HepG2 (cell line): ENCODE results near the gene CPNE1. TPM values are rescaled to one million over a fixed set of nuclear protein-coding genes. Genes with fewer than 3 reads are reported as not detected.

Experiments used
- ARID3A ChIP-seq: IDR thresholded peaks from 2 replicates; pipeline ENCODE4 v1.6.1; 2012; ENCODE audit warnings: low read depth, low read length, improper control_type of control experiment
- ATF7 ChIP-seq, 2 experiments: fragments of 450-650 bp in 1 of 2; sonication (generic) in 1 of 2; formaldehyde crosslinking in 1 of 2; IDR thresholded peaks; 2 replicates each; pipeline versions ENCODE4 v1.4.0 to v1.6.1; 2016 to 2020; ENCODE audit warnings: antibody characterized with exemption in 1 of 2, mild to moderate bottlenecking in 1 of 2, missing genetic modification reagents in 1 of 2
- DRAP1 ChIP-seq: IDR thresholded peaks from 2 replicates; pipeline ENCODE4 v1.6.1; 2016; ENCODE audit warnings: missing genetic modification reagents, missing compliant biosample characterization
- FIP1L1 ChIP-seq: fragments of 200-400 bp; formaldehyde crosslinking; IDR thresholded peaks from 2 replicates; pipeline ENCODE4 v1.6.1; 2018; ENCODE audit warnings: low read depth, mild to moderate bottlenecking, low read length, moderate library complexity, borderline replicate concordance; ENCODE audit not compliant: insufficient read depth
- FOSL2 ChIP-seq: sonication (generic); formaldehyde crosslinking; IDR thresholded peaks from 2 replicates; pipeline ENCODE4 v1.4.0; 2020; ENCODE audit warnings: missing genetic modification reagents
- GATA4 ChIP-seq: sonication (generic); IDR thresholded peaks from 2 replicates; pipeline ENCODE4 v1.6.1; 2016; ENCODE audit warnings: antibody characterized with exemption, low read depth, borderline replicate concordance
- HMGXB3 ChIP-seq: sonication (generic); formaldehyde crosslinking; IDR thresholded peaks from 2 replicates; pipeline ENCODE4 v1.4.0; 2020; ENCODE audit warnings: missing genetic modification reagents, borderline replicate concordance
- IRX3 ChIP-seq: sonication (generic); formaldehyde crosslinking; IDR thresholded peaks from 2 replicates; pipeline ENCODE4 v1.8.1; 2023; ENCODE audit warnings: mild to moderate bottlenecking, low read depth, missing genetic modification reagents, borderline replicate concordance
- MAZ ChIP-seq, 2 experiments: sonication (generic) in 1 of 2; formaldehyde crosslinking in 1 of 2; IDR thresholded peaks; 2 replicates each; pipeline versions ENCODE4 v1.5.0 to v1.6.1; 2012 to 2020; ENCODE audit warnings: low read depth in 2 of 2, mild to moderate bottlenecking in 2 of 2, borderline replicate concordance in 1 of 2, improper control_type of control experiment in 1 of 2, low read length in 1 of 2, missing genetic modification reagents in 1 of 2, moderate library complexity in 1 of 2
- MLX ChIP-seq: IDR thresholded peaks from 2 replicates; pipeline ENCODE4 v1.6.1; 2016
- SOX5 ChIP-seq: IDR thresholded peaks from 2 replicates; pipeline ENCODE4 v1.6.1; 2016; ENCODE audit warnings: borderline replicate concordance
- ZNF354B ChIP-seq: sonication (generic); formaldehyde crosslinking; IDR thresholded peaks from 2 replicates; pipeline ENCODE4 v1.8.0; 2022; ENCODE audit warnings: mild to moderate bottlenecking, missing genetic modification reagents
- ZNF556 ChIP-seq: sonication (generic); formaldehyde crosslinking; IDR thresholded peaks from 2 replicates; pipeline ENCODE4 v1.4.0; 2020; ENCODE audit warnings: mild to moderate bottlenecking, missing genetic modification reagents, borderline replicate concordance
- ZNF572 ChIP-seq: sonication (generic); formaldehyde crosslinking; IDR thresholded peaks from 2 replicates; pipeline ENCODE4 v1.5.1; 2020; ENCODE audit warnings: mild to moderate bottlenecking, missing genetic modification reagents
- ZNF597 ChIP-seq: sonication (generic); formaldehyde crosslinking; IDR thresholded peaks from 2 replicates; pipeline ENCODE4 v1.5.0; 2020; ENCODE audit warnings: missing genetic modification reagents
- ZNF619 ChIP-seq: sonication (generic); formaldehyde crosslinking; IDR thresholded peaks from 2 replicates; pipeline ENCODE4 v1.4.0; 2020; ENCODE audit warnings: mild to moderate bottlenecking, missing genetic modification reagents
- ZNF724P ChIP-seq: sonication (generic); formaldehyde crosslinking; IDR thresholded peaks from 2 replicates; pipeline ENCODE4 v1.8.0; 2022; ENCODE audit warnings: missing genetic modification reagents, borderline replicate concordance
- polyA plus RNA-seq, 8 experiments: library from polyadenylated mRNA; depleted of rRNA in 3 of 8; stranded (reverse) in 7 of 8; unstranded in 1 of 8; fragments of >200 nt; fragmentation: Illumina TruSeq in 4 of 8; extraction: Trizol in 4 of 8; gene quantifications; 2 replicates each; pipeline versions ENCODE4 v1.2.1 to v1.2.3, GENCODE V29; 2011 to 2016; ENCODE audit warnings: low read depth in 4 of 8, missing spikeins in 1 of 8, mixed read lengths in 1 of 8; ENCODE audit not compliant: insufficient read depth in 1 of 8
- total RNA-seq, 5 experiments: library from RNA; depleted of rRNA; stranded (reverse); fragments of >200 nt; fragmentation: Illumina TruSeq; extraction: Trizol; gene quantifications; 2 replicates each; pipeline ENCODE4 v1.2.3, GENCODE V29; 2016; ENCODE audit warnings: low read depth in 1 of 5

The CPNE1 gene
- total and polyA plus RNA-seq, 2 of the 13 experiments (the other 11 are each of a cell fraction or from before 2014, with no cell fraction given) = 408 to 431 TPM

GRCh38 chr20:35702051-35702823 lies 37.5 kb upstream of the CPNE1 start (continued):
- TF ChIP-seq ZNF597 (CRISPR knock-in tag) (no peak), FIP1L1 (0 out of 2 replicates have a peak, but pooled peaks have one; percentile 78), DRAP1 (no peak; the same call in none of the 2 replicates), SOX5 (CRISPR knock-in tag) (no peak), GATA4 (no peak), ATF7 (IDR thresholded peaks at IDR 0.05) (no peak), ATF7 (CRISPR knock-in tag; IDR thresholded peaks at IDR 0.05) (no peak), ZNF619 (CRISPR knock-in tag) (no peak), MLX (CRISPR knock-in tag) (no peak), HMGXB3 (CRISPR knock-in tag) (no peak), ZNF354B (no peak; the same call in 1 of the 2 replicates), ZNF724P (CRISPR knock-in tag) (peak; percentile 55; the same call in 1 of the 2 replicates), MAZ (IDR thresholded peaks at IDR 0.05; ENCODE audit: borderline replicate concordance, low read depth, low read length) (no peak), MAZ (CRISPR knock-in tag; IDR thresholded peaks at IDR 0.05; ENCODE audit: low read depth) (no peak), ZNF556 (CRISPR knock-in tag) (no peak), ARID3A (no peak), IRX3 (CRISPR knock-in tag) (peak; percentile 64; the same call in 1 of the 2 replicates), ZNF572 (no peak), FOSL2 (CRISPR knock-in tag) (peak; percentile 20; the same call in 1 of the 2 replicates)
